GM23338 (cell line): ENCODE data around the gene ABCC10.

Experiments used
- CTCF ChIP-seq, 2 experiments: fragments of 200-600 bp in 1 of 2; sonication (generic) in 1 of 2; conservative IDR thresholded peaks; 2 replicates each; pipeline versions ENCODE4 v1.5.1 to v1.6.1; 2016 to 2017; ENCODE audit warnings: antibody characterized with exemption in 2 of 2, low read depth in 2 of 2, mild to moderate bottlenecking in 2 of 2, moderate library complexity in 1 of 2
- ETS1 ChIP-seq: IDR thresholded peaks from 2 replicates; pipeline ENCODE4 v1.6.1; 2016; ENCODE audit warnings: antibody characterized with exemption
- EZH2 ChIP-seq: fragments of 200-600 bp; sonication (generic); IDR thresholded peaks from one replicate; pipeline ENCODE4 v1.8.0; 2017; ENCODE audit warnings: antibody characterized with exemption, mild to moderate bottlenecking, low read depth; ENCODE audit not compliant: unreplicated experiment
- EZH2phosphoT487 ChIP-seq: fragments of 200-600 bp; sonication (generic); IDR thresholded peaks from one replicate; pipeline ENCODE4 v1.8.1; 2018; ENCODE audit warnings: antibody characterized with exemption; ENCODE audit not compliant: unreplicated experiment
- JUNB ChIP-seq: IDR thresholded peaks from one replicate; pipeline ENCODE4 v1.6.1; 2016; ENCODE audit warnings: antibody characterized with exemption; ENCODE audit not compliant: unreplicated experiment
- POLR2AphosphoS5 ChIP-seq: IDR thresholded peaks from 2 replicates; pipeline ENCODE4 v1.6.1; 2016; ENCODE audit warnings: antibody characterized with exemption, low read depth

- TF ChIP-seq JUNB (no peak), CTCF (conservative IDR thresholded peaks at IDR 0.05; ENCODE audit: low read depth in 2 of 2) (no peak), EZH2 (no peak), POLR2AphosphoS5 (no peak), EZH2phosphoT487 (no peak), ETS1 (no peak)
Measured at GRCh38 chr6:43490523-43490939, 63.2 kb downstream of the ABCC10 start.
